Stomach smooth muscle (tissue), 2 donors: ENCODE data around the gene PLCL2.

ENCODE experiments used
- H3K27ac ChIP-seq: one replicate; pipeline ENCODE4 v1.7.0; 2013; ENCODE audit warnings: mild to moderate bottlenecking, low read length, inconsistent platforms
- H3K27me3 ChIP-seq, 2 donors: one replicate each; pipeline ENCODE4 v1.7.0; 2013; ENCODE audit warnings: low read length in 2 of 2; ENCODE audit not compliant: insufficient read depth in 2 of 2, control insufficient read depth in 1 of 2
- H3K36me3 ChIP-seq, 2 donors: one replicate each; pipeline ENCODE4 v1.7.0; 2013; ENCODE audit warnings: low read length in 2 of 2; ENCODE audit not compliant: control insufficient read depth in 2 of 2, insufficient read depth in 2 of 2
- H3K4me1 ChIP-seq: one replicate; pipeline ENCODE4 v1.7.0; 2013; ENCODE audit warnings: low read length; ENCODE audit not compliant: control insufficient read depth, insufficient read depth
- H3K4me3 ChIP-seq, 2 donors: one replicate each; pipeline ENCODE4 v1.7.0; 2013; ENCODE audit warnings: low read length in 2 of 2
- H3K9ac ChIP-seq, 2 donors: one replicate each; pipeline ENCODE4 v1.7.0; 2013; ENCODE audit warnings: low read length in 2 of 2, mild to moderate bottlenecking in 1 of 2
- H3K9me3 ChIP-seq, 2 donors: one replicate each; pipeline ENCODE4 v1.7.0; 2013; ENCODE audit warnings: low read length in 2 of 2; ENCODE audit not compliant: control insufficient read depth in 2 of 2
- donor health status: healthy.
- donor health status: Pancreatic carcinoma.

PLCL2 gene

GRCh38 chr3:16896820-16897219 lies 12.1 kb downstream of the PLCL2 start:
- H3K27me3 ChIP-seq, result no peaks in the 10 kb centered on the region
- H3K36me3 ChIP-seq, result no peaks in the 10 kb centered on the region
- no peaks in the 10 kb centered on the region for H3K9me3 ChIP-seq
- H3K27ac ChIP-seq, result no peak overlapping the region
- H3K9ac ChIP-seq, result no peak overlapping the region
- H3K4me1 ChIP-seq, result no peaks in the 10 kb centered on the region
- no peak overlapping the region for H3K4me3 ChIP-seq

GRCh38 chr3:16897254-16897926 lies 12.6 kb downstream of the PLCL2 start:
- Histone ChIP-seq H3K4me1 (no peaks in the 10 kb centered on the region), H3K4me3 (no peak overlapping the region), H3K36me3 (no peaks in the 10 kb centered on the region), H3K9me3 (no peaks in the 10 kb centered on the region), H3K27ac (no peak overlapping the region), H3K9ac (no peak overlapping the region), H3K27me3 (no peaks in the 10 kb centered on the region)

GRCh38 chr3:16898595-16899395 lies 14.0 kb downstream of the PLCL2 start:
- no peak overlapping the region for H3K9ac ChIP-seq
- no peaks in the 10 kb centered on the region for H3K27me3 ChIP-seq
- no peaks in the 10 kb centered on the region for H3K36me3 ChIP-seq
- no peak overlapping the region for H3K4me3 ChIP-seq
- H3K9me3 ChIP-seq, result no peaks in the 10 kb centered on the region
- H3K4me1 ChIP-seq, result no peaks in the 10 kb centered on the region
- H3K27ac ChIP-seq, result no peak overlapping the region

- Histone ChIP-seq H3K4me1 (peaks cover 2% of the 10 kb centered on the region), H3K27me3 (no peaks in the 10 kb centered on the region), H3K4me3 (no peak overlapping the region), H3K36me3 (no peaks in the 10 kb centered on the region), H3K27ac (no peak overlapping the region), H3K9me3 (no peaks in the 10 kb centered on the region), H3K9ac (no peak overlapping the region)
These were observed 15.2 kb downstream of the PLCL2 start for GRCh38 chr3:16899919-16900318.

GRCh38 chr3:16900779-16901440 lies 16.2 kb downstream of the PLCL2 start:
- Histone ChIP-seq H3K36me3 (no peaks in the 10 kb centered on the region), H3K9ac (no peak overlapping the region), H3K4me1 (peaks cover 6% of the 10 kb centered on the region), H3K4me3 (no peak overlapping the region), H3K27me3 (no peaks in the 10 kb centered on the region), H3K9me3 (no peaks in the 10 kb centered on the region), H3K27ac (no peak overlapping the region)

- Histone ChIP-seq H3K4me1 (peaks cover 6% of the 10 kb centered on the region), H3K27me3 (no peaks in the 10 kb centered on the region), H3K4me3 (no peak overlapping the region), H3K36me3 (no peaks in the 10 kb centered on the region), H3K9me3 (no peaks in the 10 kb centered on the region), H3K9ac (no peak overlapping the region), H3K27ac (no peak overlapping the region)
These were observed 20.0 kb downstream of the PLCL2 start for GRCh38 chr3:16904423-16905417.

- H3K36me3 ChIP-seq, result no peaks in the 10 kb centered on the region
- H3K9me3 ChIP-seq, result no peaks in the 10 kb centered on the region
- no peaks in the 10 kb centered on the region for H3K27me3 ChIP-seq
- no peak overlapping the region for H3K27ac ChIP-seq
- H3K9ac ChIP-seq, result no peak overlapping the region
- peaks cover 6% of the 10 kb centered on the region for H3K4me1 ChIP-seq
- no peak overlapping the region for H3K4me3 ChIP-seq
These were observed 20.9 kb downstream of the PLCL2 start for GRCh38 chr3:16905704-16906103.

GRCh38 chr3:16906682-16907081 lies 21.9 kb downstream of the PLCL2 start:
- Histone ChIP-seq H3K9me3 (no peaks in the 10 kb centered on the region), H3K27ac (no peak overlapping the region), H3K36me3 (no peaks in the 10 kb centered on the region), H3K27me3 (no peaks in the 10 kb centered on the region), H3K4me1 (peaks cover 6% of the 10 kb centered on the region), H3K9ac (no peak overlapping the region), H3K4me3 (no peak overlapping the region)

- no peaks in the 10 kb centered on the region for H3K27me3 ChIP-seq
- no peak overlapping the region for H3K27ac ChIP-seq
- H3K9ac ChIP-seq, result no peak overlapping the region
- H3K36me3 ChIP-seq, result no peaks in the 10 kb centered on the region
- no peak overlapping the region for H3K4me3 ChIP-seq
- H3K4me1 ChIP-seq, result peaks cover 6% of the 10 kb centered on the region
- H3K9me3 ChIP-seq, result no peaks in the 10 kb centered on the region
These were observed 22.5 kb downstream of the PLCL2 start for GRCh38 chr3:16907243-16907642.
